Islet precursor cell (in vitro differentiated cells): ENCODE data around the gene RFFL.
A peak's percentile ranks its signal among the peaks of the same experiment; 100 is the strongest.
"Not testable (repeated sequence)": the region's sequence is repeated elsewhere in the genome, so short reads cannot be mapped to it uniquely, and the experiment has no call there.

Source experiments
- DNase-seq: peaks from one replicate; pipeline ENCODE4 v3.0.0-alpha.2; 2018

Gene RFFL

DNA sequence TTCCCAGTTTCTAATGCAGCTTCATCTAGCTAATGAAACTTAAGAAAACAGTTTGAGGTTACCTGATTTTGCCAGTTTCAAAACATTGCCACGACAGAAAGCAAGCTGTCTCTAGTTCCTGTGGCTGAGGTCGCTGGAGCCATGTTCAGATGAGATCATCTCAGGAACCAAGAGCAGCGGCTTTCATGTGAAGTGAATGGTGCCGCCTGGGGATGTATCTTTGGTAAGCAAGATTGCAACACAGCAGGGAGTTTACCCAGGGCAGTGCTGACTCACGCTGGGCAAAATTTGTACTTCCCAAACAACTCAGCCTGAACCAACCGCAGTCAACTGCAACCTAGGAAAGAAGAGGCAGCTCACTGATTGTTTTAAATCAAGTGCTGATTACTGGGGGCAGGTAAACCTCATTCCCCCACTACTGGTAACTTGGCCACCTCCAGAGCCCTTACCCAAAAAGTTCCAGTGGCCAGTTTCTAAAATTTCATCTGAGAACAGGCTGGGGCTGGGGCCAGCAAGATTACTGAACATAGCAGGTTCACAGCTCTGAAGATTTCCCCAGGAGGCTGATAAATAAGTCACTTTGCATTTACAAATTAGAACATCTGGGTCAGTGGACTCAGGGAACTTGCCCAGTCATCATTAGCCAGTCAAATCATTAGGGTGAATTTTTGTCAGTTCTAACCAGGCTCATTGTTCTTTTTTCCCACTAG, at the start of gene RFFL:
TSS of gene RFFL (minus strand) at position 194 of the 710 bp plus-strand sequence. CDS start 37,154 bp downstream, outside the sequence.
- peak; percentile 98 for DNase-seq

DNA sequence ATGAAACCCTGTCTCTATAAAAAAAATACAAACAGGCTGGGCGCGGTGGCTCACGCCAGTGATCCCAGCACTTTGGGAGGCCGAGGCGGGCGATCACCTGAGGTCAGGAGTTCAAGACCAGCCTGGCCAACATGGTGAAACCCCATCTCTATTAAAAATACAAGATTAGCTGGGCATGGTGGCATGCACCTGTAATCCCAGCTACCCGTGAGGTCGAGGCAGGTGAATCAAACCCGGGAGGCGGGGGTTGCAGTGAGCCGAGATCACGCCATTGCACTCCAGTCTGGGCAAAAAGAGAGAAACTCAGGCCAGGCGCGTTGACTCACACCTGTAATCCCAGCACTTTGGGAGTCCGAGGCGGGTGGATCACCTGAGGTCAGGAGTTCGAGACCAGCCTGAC, 47.3 kb upstream of the RFFL start:
- DNase-seq: not testable (repeated sequence)

GRCh38 chr17:35104844-35105450, 41.4 kb upstream of the RFFL start:
- no peak for DNase-seq

GRCh38 chr17:35103271-35103670, 39.8 kb upstream of the RFFL start:
- DNase-seq: peak; percentile 92

- DNase-seq: no peak
These were observed 38.2 kb upstream of the RFFL start for GRCh38 chr17:35101725-35102124.

DNA sequence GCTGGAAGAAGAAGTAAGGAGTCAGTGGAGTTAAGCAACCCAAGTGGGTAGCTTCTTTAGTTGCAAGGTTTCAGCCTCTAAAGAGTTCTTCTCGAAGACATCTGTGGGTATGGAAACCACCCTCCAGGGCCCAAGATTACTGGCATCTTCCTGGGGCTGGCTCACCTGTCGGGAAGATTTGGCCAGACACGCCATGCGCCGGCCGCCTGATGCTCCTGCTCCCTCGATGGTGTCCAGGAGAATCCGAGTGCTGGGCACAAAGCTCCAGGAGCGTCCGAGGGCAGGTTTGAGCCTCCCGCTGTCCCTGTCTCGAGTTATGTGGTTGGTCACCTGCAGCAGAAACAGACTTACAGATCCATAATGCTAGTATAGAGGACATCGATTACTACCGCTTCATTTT, 37.5 kb upstream of the RFFL start:
- DNase-seq: no peak

- no peak for DNase-seq
These were observed 36.4 kb upstream of the RFFL start for GRCh38 chr17:35099908-35100307.

DNA sequence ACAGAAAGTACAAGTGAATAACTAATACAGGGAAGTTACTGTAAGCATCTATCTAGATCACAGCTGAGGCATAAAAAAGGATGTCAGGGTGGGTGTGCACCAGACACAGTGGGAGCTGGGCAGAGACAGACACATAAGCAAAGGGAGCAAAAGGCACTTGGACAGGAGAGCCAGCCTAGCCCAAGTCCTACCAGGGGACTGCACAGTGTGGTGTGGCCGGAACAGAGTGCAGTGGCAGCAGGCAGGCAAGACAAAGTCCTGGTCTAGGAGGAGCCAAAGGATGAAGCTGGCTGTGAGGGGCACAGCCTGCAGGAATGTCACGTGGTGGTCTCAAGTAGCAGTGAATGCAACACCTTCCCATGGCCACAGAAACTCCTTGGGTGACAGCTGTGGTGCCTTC, 34.3 kb upstream of the RFFL start:
- no peak for DNase-seq

DNA sequence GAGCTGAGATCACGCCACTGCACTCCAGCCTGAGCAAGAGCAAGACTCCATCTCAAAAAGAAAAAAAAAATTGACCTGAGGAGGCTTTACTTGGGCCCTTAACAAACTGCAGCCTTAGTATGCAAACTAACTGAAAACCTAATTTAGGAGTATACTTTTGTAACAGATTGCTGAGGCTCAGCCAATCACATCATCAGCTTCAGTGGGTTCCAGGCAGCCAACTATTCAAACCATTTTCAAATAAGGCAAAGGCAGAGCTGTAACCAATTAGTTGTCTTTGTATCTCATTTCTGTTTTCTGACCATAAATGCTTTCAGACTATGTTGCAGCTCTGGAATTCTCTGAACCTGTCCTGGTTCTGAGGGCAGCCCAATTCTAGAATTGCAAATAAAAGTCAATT, 32.2 kb upstream of the RFFL start:
- no peak for DNase-seq

DNA sequence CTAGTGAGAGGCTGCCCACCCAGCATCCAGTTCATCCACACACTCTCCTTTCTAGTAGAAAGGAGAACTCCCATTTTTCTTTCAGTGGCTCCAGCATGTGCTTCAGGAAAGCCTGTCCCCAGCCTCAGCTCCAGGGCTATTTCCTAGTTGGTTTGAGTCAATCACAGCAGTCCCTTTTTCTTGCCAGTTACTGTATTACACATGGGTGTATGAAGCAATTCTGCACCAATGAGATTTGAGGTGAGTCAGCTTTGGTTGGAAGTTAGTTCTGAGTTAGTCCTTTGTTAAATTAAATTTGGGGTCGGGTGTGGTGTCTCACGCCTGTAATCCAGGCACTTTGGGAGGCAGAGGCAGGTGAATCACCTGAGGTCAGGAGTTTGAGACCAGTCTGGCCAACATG, 31.4 kb upstream of the RFFL start:
- DNase-seq: peak; percentile 71

GRCh38 chr17:35090707-35091106, 27.2 kb upstream of the RFFL start:
- peak; percentile 30 for DNase-seq

DNA sequence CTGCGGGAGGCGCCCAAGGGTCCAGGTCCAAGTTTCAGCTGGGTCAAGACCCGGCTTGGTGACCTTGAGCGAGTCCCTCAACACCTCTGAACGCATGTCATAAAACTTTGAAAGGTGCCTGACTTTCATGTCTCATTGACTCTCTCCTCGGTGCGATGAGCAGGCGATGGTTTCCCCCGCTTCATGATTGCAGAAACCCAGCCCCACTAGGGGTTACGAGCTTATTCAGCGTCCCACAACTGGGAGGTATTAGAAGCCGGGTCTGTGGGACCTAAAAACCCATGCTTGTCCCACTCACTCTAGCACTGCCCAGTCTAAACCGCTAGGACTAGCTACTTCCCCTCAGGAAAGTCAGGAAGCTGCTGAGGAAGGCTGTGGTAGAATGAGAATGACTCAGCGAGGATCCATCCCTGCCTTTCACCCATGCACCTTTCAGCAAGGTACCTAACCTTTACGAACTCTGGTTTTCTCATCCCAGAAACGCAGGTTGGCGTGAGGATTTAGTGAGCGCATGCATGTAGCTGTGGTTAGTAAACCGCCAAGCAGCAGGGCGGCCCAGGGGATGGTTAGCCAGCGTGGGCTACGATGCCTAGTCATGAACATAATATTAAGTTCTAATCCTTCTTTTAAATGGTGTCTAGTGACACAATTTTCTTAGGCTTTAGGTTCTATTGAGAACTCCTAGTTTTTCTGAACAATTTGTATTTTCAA, 26.2 kb upstream of the RFFL start:
- DNase-seq: peak; percentile 90

DNA sequence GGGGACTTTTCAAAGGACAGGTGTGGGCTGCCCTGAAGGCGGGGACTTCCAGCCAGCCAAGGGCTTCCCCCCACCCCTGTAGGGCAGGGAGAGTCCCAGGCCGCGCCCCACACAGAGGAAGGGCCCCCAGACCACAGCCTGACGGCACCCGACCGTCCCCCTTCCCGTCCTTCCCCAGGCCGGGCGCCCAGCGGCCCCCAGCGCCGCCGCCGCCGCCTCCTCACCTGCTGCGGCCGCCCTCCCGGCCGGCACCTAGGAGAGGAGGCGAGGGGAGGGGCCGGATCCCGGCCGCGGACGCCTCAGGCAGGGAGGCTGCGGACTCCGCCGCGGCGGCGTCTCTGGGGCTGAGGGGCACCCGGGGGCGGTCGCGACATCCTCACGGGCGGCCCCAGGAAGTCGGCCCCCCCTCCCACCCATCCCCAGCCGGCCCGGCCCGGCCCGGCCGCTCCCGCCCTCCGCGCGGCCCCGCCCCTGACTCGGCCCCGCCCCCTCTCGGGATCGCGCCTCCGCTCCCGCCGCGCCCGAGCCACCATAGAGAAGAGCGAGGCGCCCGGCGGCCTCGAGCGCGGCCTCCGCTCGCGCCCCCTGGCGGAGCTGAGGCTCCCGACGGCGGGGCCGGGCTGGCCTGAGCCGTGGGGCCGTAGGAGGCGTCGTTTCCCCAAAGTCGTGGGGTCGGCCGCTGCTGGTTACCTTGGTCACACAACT, 25.5 kb upstream of the RFFL start:
- peak; percentile 96 for DNase-seq

- peak; percentile 84 for DNase-seq
These were observed 24.9 kb upstream of the RFFL start for GRCh38 chr17:35088356-35088880.

DNA sequence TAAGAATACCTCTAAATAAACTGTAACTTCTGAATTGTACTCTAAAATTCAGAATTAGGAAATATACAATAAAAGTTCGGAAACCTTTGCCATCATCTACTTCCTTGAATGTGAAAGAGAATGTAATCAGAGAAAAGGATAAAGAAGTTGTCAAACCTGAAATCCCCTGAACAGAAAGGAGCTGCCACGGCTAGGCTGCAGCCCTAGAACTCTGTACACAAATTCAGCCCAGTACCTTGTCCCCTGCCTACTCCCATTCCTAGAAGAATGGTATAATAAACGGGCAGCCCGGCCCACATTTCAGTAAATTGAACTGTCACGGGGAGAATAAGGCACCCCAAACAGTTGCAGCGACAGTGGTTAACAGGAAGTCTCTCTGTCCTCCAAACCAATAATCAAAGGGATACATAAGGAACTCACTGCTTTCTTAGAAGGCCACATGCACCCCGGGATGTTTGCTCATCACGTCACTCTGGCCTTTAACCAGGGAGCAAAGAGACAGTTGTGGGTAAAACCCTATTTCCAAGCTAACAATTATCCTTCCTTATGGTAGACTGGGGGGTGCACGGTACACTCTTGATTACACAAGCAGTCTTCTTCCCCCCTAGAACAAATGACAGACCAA, 24.3 kb upstream of the RFFL start:
- DNase-seq: no peak

GRCh38 chr17:35086931-35087573, 23.5 kb upstream of the RFFL start:
- DNase-seq: no peak

DNA sequence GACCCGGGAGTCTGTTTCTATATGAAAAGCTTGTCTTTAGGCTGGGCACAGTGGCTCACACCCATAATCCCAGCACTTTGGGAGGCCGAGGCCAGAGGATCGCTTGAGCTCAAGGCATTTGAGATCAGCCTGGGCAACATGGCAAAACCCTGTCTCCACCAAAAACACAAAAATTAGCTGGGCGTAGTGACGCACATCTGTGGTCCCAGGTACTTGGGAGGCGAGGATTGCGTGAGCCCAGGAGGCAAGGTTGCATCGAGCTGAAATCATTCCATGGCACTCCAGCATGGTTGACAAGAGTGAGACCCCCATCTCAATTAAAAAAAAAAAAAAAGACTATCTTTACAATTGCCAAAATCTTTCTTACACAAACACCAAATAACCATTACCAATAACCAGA, 22.7 kb upstream of the RFFL start:
- DNase-seq: no peak

- DNase-seq: no peak
These were observed 21.5 kb upstream of the RFFL start for GRCh38 chr17:35084987-35085386.

GRCh38 chr17:35083071-35083470, 19.6 kb upstream of the RFFL start:
- no peak for DNase-seq

- no peak for DNase-seq
These were observed 18.7 kb upstream of the RFFL start for GRCh38 chr17:35082073-35082657.

DNA sequence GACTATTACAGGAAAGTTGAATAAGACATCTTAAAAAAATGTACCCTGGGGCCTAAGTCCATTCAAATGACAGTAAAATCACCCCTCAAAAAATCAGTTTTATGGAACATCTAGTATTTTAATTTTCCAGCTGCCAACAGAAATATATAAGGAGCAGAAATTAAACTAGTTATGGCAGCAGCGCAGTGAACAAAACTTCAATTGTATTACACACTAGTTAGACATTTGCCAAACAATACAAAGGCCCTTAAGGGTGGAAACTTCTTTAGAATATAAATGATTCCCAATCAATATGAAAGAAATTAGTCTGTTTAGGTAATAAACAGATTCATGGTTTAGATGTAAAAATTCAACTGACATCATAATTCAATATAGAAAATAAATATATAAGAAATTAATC, 18.1 kb upstream of the RFFL start:
- DNase-seq: no peak

GRCh38 chr17:35080536-35080935, 17.0 kb upstream of the RFFL start:
- no peak for DNase-seq
